HG03175 (cell line): ENCODE data around the gene BIRC5.
"Not testable (repeated sequence)": the region's sequence is repeated elsewhere in the genome, so short reads cannot be mapped to it uniquely, and the experiment has no call there.

ENCODE experiments used
- ATAC-seq: cut with Tn5 transposase; IDR thresholded peaks from one replicate; pipeline ENCODE4 v1.9.1; 2021; ENCODE audit warnings: mild to moderate bottlenecking, moderate library complexity; ENCODE audit not compliant: unreplicated experiment

Gene BIRC5

DNA sequence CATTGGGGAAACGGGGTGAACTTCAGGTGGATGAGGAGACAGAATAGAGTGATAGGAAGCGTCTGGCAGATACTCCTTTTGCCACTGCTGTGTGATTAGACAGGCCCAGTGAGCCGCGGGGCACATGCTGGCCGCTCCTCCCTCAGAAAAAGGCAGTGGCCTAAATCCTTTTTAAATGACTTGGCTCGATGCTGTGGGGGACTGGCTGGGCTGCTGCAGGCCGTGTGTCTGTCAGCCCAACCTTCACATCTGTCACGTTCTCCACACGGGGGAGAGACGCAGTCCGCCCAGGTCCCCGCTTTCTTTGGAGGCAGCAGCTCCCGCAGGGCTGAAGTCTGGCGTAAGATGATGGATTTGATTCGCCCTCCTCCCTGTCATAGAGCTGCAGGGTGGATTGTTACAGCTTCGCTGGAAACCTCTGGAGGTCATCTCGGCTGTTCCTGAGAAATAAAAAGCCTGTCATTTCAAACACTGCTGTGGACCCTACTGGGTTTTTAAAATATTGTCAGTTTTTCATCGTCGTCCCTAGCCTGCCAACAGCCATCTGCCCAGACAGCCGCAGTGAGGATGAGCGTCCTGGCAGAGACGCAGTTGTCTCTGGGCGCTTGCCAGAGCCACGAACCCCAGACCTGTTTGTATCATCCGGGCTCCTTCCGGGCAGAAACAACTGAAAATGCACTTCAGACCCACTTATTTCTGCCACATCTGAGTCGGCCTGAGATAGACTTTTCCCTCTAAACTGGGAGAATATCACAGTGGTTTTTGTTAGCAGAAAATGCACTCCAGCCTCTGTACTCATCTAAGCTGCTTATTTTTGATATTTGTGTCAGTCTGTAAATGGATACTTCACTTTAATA lies 10.4 kb downstream of the BIRC5 start:
- no peak for ATAC-seq

DNA sequence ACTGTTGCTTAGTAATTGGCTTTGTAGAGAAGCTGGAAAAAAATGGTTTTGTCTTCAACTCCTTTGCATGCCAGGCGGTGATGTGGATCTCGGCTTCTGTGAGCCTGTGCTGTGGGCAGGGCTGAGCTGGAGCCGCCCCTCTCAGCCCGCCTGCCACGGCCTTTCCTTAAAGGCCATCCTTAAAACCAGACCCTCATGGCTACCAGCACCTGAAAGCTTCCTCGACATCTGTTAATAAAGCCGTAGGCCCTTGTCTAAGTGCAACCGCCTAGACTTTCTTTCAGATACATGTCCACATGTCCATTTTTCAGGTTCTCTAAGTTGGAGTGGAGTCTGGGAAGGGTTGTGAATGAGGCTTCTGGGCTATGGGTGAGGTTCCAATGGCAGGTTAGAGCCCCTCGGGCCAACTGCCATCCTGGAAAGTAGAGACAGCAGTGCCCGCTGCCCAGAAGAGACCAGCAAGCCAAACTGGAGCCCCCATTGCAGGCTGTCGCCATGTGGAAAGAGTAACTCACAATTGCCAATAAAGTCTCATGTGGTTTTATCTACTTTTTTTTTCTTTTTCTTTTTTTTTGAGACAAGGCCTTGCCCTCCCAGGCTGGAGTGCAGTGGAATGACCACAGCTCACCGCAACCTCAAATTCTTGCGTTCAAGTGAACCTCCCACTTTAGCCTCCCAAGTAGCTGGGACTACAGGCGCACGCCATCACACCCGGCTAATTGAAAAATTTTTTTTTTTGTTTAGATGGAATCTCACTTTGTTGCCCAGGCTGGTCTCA lies 11.2 kb downstream of the BIRC5 start:
- no peak for ATAC-seq

DNA sequence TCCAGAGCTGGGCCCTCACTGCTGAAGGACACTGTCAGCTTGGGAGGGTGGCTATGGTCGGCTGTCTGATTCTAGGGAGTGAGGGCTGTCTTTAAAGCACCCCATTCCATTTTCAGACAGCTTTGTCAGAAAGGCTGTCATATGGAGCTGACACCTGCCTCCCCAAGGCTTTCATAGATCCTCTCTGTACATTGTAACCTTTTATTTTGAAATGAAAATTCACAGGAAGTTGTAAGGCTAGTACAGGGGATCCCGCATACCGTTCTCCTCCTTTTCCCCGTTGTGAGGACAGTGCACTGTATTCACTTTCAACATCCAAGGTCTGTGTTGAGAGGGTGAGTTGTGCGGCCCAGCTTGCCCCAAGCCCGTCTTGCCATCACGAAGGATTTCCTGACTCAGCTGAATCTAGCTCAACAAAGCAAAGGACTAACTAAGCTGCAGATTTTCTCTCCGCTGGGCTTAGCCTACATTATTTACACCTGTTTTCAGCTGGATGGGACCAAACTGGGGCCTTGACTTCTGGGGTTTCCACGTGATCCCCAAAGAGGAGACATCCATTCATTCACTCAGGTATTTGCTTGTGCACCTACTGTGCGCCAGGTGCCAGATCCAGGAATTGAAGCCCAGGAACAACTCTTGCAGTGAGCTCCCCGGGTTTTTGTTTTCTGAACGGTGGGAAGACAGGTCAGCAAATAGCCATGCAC lies 12.2 kb downstream of the BIRC5 start:
- ATAC-seq = no peak

DNA sequence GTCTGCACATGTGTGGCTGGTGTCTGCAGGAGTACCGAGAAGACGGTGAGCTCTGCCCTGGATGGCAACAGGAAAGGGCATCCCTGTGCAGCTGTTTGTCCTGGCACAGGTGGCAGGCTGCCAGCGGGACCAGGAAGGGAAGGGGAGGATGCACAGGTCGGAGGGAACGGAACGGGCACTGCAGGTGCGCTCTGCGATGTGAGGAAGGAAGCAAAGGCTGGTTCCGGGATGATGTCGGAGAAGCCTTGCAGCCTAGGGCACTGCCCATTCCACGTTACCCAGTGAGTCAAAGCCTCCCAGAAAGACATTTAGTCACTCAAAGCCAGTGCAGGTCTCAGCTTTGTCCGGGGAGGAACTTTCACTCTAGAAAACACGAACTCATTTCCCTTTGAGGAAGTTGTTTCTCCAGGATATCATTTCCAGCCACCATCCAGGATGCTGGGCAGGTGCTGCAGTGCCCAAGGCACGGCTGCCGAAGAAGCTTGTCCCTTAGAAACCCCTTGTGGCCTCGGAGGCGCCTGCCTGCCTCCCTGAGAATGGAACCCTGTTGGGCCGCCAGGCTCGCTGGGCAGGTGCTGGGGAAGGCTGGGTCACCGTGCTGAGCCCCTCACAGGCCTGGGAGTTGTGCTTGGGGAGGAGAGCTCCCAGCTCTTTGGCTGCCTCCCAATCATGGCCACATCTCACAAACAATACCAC lies 12.9 kb downstream of the BIRC5 start:
- ATAC-seq = no peak

DNA sequence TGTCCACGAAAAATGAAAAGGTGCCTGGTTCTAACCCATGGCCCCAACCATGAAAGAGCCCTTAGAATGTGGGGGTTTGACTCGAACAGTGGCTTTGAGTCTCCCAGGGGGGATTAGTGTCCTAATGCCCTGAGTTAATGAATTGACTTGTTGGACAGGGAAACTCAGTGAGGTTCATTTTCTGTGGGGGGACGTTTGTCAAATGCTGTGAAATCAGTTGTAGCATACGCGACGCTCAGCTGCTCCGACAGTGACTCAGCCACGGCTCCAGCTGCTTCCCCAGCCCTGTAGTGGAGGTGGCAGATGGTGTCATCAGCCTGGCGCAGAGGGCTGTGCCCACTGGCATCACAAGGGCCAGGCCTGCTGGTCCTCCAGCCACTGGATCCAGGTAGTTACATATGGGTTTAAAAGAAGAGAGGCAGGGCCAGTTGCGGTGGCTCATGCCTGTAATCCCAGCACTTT lies 13.4 kb downstream of the BIRC5 start:
- ATAC-seq = no peak

DNA sequence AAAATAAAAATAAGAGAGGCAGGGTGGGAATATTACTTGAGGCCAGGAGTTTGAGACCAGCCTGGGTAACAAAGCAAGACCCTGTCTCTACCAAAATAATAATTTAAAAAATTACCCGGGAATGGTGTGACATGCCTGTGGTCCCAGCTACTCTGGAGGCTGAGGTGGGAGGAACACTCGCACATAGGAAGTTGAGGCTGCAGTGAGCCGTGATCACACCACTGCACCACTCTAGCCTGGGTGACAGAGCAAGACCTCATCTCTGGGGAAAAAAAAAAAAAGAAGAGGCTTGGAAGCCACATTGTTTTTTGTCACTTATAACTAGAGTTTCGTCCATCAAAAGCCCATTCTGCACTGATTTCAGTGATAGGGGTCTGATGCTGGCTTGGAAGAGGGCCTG lies 14.1 kb downstream of the BIRC5 start:
- no peak for ATAC-seq

DNA sequence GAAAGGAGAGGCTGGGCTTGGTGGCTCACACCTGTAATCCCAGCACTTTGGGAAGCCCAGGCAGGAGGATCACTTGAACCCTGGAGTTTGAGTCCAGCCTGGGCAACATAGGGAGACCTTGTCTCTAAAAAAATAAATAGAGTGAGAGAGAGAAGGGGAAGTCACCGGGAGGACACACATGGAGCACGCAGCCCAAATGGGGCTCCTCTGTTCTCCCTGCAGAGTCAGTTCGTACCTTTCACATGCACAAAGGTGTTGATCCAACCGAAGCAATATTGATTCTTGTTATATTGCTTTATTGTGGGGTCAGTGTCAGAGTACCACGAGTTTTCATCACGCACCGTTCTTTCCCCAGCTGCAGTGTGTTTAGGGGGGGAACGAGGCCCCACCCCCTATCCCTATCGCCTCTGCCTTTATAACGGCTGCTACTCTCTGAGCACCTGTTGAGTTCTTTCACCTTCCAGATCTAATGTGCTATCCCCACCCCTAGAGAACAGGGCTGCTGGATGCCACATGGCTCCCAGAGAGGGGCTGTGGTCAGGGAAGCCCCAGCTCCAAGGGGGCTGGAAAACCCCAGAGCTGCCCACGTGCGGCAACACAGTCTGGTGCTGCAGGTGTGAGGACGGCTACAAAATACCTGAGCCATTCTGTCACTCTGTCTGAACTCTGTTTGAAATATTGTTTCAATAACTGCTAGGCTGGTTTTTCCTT lies 16.4 kb downstream of the BIRC5 start:
- ATAC-seq = no peak

DNA sequence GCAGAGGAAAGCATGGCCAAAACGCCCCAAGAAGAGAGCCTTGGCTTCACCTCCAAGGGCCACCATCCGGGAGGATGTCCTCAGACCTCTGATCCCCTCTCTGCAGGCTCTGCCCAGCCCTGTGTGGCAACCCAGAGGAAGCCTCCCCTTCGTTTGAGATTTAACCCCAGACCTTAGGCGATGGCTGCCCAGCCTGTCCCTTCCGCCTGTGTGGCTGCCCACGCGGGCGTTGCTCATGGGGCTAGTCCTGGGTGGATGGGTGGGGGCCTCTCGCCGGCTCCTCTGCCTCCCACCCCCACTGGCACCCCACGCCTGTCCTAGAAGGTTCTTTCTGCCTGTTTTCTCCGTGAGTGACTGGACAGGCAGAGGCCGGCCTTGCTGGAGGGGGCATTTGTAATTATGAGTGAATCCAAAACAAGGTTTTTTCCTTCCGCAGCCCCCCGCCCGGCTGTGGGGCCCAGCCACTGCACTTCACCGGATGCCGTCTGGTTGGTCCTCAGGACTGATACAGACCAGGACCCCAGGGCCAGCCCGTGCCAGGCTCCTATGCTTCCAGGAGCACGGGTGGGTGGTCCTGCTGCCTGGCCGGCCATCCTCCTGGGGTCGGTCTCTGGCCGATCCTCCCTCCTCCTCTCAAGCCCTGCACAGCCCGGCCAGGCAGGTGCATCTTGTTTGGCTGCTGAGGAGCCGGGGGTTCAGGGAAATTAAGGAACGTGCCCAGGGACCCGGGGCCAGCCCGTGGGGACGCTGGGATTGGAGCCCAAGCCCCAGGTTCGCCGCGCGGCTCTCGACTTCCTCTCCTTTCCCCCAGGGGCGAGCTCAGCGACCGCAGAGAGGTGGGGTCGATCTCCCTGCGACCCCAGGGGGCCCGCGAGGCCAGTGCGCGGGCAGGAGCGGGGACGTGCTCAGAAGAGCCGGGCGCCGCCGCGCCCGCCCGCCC lies 17.2 kb downstream of the BIRC5 start, which contains the start of gene TMEM235:
Gene TMEM235 (plus strand): TSS at position 636 of the 940 bp plus-strand sequence. CDS start 393 bp downstream, outside the sequence.
- no peak for ATAC-seq

DNA sequence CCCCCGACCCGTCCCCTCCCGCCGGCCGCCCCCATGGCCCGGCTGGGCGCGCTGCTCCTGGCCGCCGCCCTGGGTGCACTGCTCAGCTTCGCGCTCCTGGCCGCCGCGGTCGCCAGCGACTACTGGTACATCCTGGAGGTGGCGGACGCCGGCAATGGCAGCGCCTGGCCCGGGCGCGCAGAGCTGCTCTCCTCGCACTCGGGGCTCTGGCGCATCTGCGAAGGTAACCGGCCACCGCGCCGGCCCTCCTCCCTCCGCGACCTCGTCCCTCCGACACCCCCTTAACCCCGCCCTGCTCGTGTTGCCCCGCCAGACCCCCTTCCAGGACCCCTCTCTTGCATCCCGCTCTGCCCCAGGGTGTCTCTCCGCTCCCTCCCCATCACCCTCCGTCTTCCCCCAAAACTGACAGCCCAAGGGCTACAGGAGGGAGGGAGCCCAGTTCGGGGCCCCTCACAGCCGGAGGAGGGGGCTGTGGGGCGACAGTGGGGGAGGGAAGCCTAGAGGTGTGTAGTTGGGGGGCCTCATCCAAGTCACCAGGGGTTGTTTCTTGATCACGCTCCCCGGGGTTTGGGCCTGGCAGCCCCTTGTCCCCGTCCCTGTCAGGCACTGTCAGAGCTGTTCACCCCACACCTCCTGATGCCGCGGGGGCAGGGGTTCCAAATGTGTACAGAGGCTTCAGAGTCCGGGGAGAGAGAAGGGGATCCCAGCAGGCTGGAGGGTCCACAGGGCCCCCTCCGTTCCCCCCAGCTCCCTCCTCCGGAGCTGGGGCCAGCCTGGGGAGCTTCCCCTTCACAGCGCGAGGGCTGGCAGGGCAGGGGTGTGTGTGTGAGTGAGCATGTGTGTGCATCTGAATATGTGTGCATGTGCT lies 18.2 kb downstream of the BIRC5 start:
- no peak for ATAC-seq

DNA sequence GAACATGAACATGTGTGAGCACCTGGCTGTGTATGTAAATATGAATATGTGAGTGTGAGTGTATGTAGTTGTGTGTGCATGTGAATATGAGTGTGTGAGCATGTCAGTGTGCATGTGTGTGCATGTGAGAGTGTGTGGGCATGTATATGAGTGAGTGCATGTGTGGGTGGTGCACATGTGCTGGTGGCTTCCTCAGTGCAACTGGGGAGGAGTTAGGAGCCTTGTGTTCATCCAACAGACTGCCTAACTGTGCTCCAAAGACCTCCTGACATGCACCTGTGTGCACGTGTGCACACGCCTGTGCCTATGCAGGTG lies 18.8 kb downstream of the BIRC5 start:
- ATAC-seq = no peak

DNA sequence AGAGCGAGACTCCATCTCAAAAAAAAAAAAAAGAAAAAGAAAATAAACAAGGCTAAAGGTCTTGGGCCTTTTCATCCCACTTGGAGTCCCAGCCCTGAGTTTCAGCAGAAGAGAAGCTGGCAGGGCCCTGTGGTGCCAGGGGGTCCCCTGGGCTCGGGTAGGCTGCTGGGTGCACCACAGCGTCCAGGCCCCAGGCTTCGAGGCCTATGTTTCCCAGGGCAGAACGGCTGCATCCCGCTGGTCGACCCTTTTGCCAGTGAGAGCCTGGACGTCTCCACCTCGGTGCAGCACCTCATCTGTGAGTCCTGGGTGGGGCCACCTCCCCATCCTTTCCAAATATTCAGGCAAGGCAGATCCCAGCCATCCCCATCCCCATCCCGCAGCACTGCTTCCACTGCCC lies 19.6 kb downstream of the BIRC5 start:
- ATAC-seq = no peak

DNA sequence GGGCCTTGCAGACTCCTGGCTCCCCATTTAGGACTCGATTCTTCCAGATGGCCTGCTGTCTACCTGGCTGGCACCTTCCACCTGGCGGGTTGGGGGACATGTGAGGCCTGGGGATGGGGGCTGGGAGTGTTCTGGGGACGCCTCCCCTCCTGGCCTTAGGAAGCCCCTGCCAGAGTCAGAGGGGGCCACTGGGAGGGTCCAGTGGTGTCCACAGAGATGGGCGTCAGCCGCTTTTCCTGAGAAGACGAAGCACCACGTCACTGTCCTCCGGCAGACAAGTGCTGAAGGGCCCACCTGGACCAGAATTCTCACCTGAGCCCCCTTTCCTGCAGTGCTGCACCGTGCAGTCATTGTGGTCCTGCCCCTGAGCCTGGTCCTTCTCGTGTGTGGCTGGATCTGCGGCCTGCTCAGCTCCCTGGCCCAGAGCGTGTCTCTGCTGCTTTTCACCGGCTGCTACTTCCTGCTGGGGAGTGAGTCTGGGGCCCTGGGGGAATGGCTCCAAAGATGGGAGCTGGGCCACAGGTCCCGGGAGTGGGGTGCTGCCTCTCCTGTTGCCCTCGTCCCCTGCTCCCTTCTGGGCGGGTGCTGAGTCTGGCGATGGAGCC lies 20.3 kb downstream of the BIRC5 start:
- ATAC-seq = no peak

DNA sequence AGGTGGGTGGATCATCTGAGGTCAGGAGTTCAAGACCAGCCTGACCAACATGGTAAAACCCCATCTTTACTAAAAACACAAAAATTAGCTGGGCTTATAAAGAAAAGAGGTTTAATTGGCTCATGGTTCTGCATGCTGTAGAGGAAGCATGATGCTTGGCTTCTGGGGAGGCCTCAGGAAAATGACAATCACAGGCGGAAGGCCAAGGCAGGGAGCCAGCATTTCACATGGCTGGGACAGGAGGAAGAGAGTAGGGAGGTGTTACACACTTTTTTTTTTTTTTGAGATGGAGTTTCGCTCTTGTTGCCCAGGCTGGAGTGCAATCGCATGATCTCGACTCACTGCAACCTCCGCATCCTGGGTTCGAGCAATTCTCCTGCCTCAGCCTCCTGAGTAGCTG lies 21.0 kb downstream of the BIRC5 start:
- not testable (repeated sequence) for ATAC-seq

DNA sequence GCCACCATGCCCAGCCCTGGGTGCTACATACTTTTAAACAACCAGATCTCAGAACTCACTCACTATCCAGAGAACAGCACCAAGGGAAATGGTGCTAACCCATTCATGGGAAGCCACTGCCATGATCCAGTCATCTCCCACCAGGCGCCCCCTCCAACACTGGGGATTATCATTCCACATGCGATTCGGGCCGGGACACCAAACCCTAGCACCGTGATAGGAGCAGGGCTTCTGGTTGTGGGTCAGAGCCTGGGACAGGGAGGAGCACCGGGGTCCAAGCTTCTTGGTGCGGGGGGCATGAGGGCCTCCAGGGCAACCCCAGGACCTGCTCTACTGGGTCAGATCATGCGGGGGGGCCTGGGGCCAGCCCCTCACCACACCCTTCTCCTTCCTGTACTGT lies 21.8 kb downstream of the BIRC5 start:
- ATAC-seq = no peak

DNA sequence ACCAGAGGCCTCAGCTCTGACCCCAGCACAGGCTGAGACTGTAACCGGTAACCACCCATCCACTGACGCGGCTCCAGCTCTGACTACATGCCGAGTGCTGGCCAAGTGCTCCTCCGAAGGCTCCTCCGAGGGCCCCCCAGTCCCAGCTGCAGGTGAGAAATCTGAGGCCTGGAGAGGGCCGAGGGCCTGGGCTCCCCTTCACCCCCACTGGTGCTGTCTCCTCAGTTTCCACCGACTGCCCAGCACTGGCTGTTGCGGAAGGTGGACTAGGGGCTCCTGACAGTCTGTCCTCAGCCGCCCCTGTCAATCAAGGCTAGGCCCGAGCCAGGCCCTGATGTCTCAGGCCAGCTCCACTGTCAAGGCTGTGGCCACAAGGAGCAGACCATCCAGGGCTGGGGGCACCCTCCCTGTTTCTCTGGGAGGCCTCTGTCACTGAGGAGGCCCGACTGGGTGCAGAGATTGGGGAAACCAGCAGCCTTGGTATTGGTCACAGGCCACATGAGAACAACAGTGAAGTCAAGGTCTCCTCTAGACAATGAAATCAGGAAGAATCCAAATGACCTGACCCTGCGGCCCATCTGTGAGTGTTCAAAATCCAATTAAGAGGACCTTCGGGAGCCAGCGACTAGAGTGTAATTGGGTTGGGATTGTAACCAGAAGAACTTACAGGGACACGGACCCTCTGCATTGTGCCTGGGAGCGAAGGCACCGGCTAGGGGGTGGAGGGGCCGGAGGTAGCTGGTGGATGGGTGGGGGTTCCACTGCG lies 22.5 kb downstream of the BIRC5 start:
- no peak for ATAC-seq

DNA sequence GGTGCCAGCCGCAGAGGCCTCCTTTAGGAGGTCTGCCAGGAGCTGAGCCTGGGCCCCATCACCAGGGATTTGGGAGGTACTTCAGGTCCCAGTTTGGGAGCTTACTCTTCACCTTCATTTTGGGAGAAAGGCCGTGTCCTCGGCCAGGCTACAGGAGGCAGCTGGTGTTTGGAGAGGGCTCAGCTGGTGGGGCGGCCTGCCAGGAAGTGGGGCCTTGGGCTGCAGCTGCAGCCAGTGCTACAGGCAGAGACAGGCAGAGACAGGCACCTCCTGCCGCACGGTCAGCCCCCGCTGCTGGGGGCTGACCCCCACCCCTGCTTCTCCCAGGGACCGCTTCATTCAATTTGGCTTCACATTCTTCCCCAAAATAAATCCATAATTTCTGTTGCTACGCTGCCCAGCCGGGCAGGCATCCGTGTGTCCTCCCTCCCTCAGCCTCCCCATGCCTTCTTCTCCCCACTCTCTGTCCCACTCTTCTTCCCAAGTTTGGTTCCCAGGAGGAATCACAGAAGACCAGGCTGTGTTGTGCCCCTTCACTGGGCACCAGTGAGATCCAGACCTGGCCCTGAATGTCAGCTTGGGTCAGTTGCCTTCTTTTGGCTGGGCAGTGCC lies 23.5 kb downstream of the BIRC5 start:
- no peak for ATAC-seq
